ELR (cell line): ENCODE data around the gene ARHGEF10L.

Source experiments
- DNase-seq: peaks from one replicate; pipeline ENCODE4 v3.0.0-alpha.2; 2015; ENCODE audit warnings: low read depth

Gene ARHGEF10L

DNA sequence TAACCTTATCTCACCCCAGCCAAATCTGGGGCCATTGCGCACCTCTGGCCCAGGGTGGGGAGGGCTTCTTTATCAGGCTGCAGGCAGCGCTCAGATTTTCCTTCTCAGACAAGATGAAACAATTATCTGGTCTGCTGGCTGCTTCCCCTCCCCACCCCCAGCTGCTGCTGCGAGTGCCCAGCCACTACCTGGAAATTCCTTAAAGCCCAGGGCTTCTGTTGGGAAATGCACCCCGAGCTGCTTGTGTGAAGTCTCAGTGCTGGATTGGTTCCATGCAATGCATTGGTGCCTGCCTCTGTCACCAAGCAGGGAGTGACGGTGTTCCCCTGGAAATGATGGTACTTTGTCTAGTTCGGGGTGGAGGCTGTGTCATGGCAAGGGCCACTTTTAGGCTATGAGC lies 197.1 kb downstream of the ARHGEF10L start:
- no peak for DNase-seq

DNA sequence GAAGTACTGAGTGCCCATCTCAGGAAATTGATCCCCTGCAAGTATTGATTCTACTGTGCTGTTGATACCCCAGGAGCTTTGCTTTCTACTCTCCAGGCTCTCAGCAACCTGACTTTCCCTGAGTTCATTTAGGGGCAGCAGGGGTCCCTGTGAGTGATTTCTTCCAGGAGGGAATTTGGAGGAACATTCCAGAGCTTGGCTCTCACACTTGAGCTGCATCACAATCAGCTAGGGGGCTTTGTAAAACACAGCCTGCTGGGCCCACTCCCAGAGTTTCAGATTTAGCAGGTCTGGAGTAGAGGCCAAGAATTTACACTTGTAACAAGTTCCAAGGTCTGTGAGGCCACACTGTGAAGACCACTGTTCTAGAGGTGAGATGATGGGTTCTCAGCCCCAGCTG lies 199.6 kb downstream of the ARHGEF10L start:
- DNase-seq: no peak

DNA sequence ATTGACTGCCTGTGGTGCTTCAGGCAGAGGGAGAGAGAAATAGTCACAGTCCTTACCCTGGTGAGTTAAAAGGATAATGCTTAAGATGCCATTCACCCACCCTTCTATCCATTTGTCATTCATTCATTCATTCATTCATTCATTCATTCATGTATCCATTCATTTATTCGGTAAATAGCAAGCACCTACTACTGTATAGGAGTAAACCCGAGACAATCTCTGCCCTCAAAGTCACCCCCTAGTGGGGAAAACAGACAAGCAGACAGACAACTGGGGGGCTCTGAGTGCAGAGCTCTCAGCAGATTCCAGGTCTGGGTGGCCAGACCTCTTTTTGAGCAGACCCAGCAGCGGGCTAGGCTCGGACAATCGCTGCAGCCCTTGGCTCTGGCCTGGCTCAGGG lies 201.6 kb downstream of the ARHGEF10L start:
- no peak for DNase-seq

DNA sequence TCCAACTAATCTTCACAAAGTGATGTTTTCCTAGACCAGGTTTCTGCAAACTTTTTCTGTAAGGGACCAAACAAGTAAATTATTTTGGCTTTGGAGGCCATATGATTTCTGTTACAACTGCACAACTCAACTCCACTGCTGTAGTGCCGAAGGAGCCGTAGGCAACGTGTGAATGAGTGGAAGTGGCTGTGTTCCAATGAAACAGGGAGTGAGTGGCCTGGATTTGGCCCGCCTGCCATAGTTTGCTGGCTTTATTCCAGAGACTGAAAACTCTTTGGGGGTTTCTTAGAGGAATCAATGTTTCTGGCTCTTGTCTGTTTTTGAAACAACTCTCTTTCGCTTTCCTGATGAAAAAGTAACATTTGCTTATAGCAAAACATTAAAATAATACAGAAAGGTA lies 203.1 kb downstream of the ARHGEF10L start:
- DNase-seq: no peak

DNA sequence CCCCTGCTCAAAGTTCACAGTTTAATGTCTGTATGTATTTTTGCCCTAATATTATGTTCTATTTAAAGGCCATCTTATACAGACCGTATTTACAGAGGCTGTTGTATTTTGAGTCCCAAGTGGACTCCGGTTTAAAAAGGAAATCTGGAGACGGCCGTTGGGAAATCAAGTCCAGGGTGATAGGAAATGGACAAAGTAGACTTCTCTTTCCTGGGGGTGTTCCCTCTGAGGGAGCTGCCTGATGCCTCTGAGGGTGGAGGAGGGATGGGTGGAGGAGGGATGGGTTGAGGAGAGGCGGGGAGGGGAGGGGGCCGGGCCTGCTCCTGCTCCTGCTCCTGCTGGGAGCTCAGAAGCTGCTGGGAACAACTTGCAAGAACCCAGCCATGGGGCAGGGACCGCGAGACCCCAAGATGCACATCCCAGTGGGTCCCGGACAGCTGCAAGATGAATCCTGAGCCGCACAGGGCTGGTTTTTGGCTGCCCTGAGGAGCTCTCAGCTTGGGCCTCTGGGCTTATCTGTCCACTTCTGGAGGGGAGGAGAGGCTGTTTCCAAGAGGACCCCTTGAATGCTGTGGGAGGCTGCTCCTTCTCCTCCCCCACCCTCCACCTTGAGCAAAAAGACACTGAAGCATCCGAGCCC lies 203.6 kb downstream of the ARHGEF10L start:
- no peak for DNase-seq

DNA sequence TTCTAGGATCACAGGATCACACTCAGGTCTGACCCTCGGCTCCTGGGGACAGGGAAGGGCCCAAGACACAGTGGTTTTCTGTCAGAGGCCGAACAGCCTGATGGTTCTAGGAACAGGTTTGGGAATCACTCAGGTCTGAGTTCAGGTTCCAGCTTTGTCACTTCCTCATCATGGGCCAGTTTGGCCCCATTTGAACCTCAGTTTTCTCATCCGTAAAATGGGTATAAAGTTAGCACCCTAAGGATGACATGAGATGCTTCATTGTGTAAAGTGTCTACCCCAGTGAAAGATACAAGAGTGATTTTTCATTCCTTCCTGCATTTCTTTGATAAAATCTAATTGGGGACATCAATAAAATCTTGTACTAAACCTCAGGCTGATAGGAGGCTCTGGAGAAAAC lies 204.4 kb downstream of the ARHGEF10L start:
- no peak for DNase-seq

DNA sequence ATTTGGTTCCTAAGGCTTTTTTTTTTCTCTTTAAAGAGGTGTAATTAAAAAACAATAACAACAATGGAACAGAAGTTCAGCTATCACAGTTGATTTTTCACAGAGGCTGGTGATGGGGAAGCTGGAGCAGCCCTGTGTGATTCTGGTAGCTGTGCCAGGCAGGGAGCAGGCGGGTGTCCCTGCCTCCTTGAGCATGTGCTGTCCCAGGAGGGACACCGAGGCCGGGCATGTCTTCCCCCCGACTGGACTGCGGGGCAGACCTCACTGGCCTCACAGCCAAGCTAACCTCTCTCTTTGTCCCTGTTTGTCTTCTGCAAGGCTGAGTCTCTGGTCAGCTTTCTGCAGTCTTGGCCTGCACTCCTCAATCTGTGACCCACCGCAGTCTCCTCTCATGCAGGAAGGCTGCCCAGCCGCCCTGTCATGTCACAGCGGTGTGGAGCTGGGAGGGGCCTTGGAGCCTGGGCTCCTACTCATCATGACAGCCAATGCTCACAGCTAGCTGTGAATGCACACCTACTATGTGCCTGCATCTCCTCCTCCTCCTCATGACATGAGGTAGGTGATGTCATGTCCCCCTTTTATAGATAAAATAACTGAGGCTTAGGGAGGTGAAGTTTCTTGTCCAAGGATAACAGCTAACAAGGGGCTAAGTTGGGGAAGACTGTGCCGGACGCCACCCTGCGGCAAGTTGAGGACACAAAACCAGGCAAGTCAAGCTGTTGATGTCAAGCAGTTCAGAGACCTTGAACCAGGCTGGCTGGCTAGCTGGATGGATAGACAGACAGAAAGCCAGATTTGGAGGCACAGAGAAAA lies 205.4 kb downstream of the ARHGEF10L start:
- DNase-seq: no peak

DNA sequence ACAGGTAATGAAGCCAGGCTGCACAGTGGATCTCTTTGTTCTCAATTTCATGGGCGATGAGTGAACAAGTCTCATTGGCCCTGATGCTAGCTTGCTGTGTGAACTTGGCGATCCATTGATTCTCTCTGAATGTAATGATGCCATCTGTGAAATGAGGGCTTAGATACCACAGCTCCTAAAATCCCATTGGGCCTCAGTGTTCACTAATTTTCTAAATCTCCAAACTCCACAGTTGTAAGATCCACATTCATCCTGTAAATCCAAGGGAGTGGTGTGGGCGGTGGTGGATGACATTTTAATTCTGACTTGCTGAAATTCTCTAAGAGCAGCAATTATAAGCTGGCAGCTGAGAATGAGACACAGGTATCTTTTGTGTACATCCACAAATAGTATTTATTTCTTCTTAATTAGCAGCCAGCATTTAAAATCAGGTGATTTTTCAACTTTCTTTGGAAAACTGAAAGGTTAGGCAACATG lies 206.0 kb downstream of the ARHGEF10L start:
- no peak for DNase-seq

DNA sequence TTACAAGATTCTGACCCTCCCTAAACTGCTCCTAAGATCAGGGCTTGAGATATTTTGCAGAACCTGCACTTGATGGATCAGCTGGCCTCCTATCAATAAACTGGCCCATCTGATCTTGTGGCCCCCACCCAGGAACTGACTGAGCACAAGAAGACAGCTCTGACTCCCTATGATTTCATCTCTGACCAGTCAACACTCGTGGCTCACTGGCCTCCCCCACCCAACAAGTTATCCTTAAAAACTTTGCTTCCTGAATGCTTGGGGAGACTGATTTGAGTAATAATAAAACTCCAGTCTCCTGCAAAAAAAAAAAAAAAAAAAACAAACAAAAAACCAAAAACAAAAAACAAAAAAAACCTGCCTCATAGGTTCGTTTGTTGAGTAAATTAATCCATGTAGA lies 206.8 kb downstream of the ARHGEF10L start:
- DNase-seq: peak; percentile 18

DNA sequence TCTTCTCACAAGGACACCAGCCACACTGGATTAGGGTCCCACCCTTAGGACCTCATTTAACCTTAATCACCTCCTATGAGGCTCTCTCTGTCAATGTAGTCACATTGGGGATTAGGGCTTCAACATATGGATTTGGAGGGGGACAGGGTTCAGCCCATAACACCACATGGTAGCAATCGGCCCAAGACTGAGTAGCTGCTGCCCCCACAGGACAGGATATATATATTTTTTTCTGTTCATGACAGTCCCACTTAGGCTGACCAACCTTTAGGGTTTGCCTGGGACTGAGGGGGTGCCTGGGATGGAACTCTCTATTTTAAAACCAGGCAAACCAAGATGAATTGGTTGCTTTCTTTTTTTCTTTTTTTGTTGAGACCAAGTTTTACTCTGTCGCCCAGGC lies 207.4 kb downstream of the ARHGEF10L start:
- DNase-seq: no peak
